Spleen (tissue), 11 donors: ENCODE data around the gene GJA10. TPM values are rescaled to one million over a fixed set of nuclear protein-coding genes. Genes with fewer than 3 reads are reported as not detected.

Experiments
- DNase-seq: peaks from one replicate; pipeline ENCODE4 v3.0.0-alpha.2; 2020
- H3K27ac ChIP-seq, 8 donors: fragments of 200-600 bp; sonication (generic) in 7 of 8; 1 replicate in 4 of 8; 2 replicates in 4 of 8; pipeline versions ENCODE4 v1.5.0 to v1.8.0; 2016 to 2021; ENCODE audit warnings: inconsistent platforms in 4 of 8, mild to moderate bottlenecking in 4 of 8, moderate library complexity in 1 of 8
- H3K27me3 ChIP-seq, 7 donors: fragments of 200-600 bp; sonication (generic) in 6 of 7; replicated peaks in 1 of 7; 1 replicate in 4 of 7; 2 replicates in 3 of 7; pipeline versions ENCODE4 v1.5.0 to v1.8.0; 2016 to 2021; ENCODE audit warnings: inconsistent platforms in 3 of 7, mild to moderate bottlenecking in 1 of 7
- H3K36me3 ChIP-seq, 6 donors: fragments of 200-600 bp; sonication (generic) in 5 of 6; 1 replicate in 4 of 6; 2 replicates in 2 of 6; pipeline versions ENCODE4 v1.5.0 to v1.8.0; 2016 to 2021; ENCODE audit warnings: inconsistent platforms in 2 of 6
- H3K4me1 ChIP-seq, 6 donors: fragments of 200-600 bp; sonication (generic) in 5 of 6; 1 replicate in 3 of 6; 2 replicates in 3 of 6; pipeline versions ENCODE4 v1.5.0 to v1.8.0; 2016 to 2021; ENCODE audit warnings: inconsistent platforms in 3 of 6
- H3K4me3 ChIP-seq, 8 donors: fragments of 200-600 bp; sonication (generic) in 7 of 8; 1 replicate in 4 of 8; 2 replicates in 4 of 8; pipeline versions ENCODE4 v1.5.0 to v1.8.0; 2016 to 2021; ENCODE audit warnings: inconsistent platforms in 4 of 8, mild to moderate bottlenecking in 4 of 8, moderate library complexity in 2 of 8
- H3K9me3 ChIP-seq, 8 donors: fragments of 200-600 bp; sonication (generic) in 7 of 8; 1 replicate in 4 of 8; 2 replicates in 4 of 8; pipeline versions ENCODE4 v1.5.0 to v1.8.0; 2016 to 2021; ENCODE audit warnings: inconsistent platforms in 4 of 8
- CTCF ChIP-seq, 11 experiments: fragments of 200-600 bp in 7 of 11; fragments of 450-650 bp in 4 of 11; sonication (generic) in 4 of 11; IDR thresholded peaks in 8 of 11; conservative IDR thresholded peaks in 3 of 11; 1 replicate in 7 of 11; 2 replicates in 4 of 11; pipeline versions ENCODE4 v1.4.0 to v1.8.0; 2016 to 2021; ENCODE audit warnings: antibody characterized with exemption in 11 of 11, inconsistent platforms in 4 of 11, mild to moderate bottlenecking in 1 of 11
- POLR2A ChIP-seq, 3 donors: fragments of 450-650 bp; IDR thresholded peaks; one replicate each; pipeline ENCODE4 v1.5.1; 2017; ENCODE audit warnings: antibody characterized with exemption in 3 of 3, mild to moderate bottlenecking in 1 of 3
- POLR2AphosphoS5 ChIP-seq, 3 donors: sonication (generic); formaldehyde crosslinking; IDR thresholded peaks; one replicate each; pipeline ENCODE4 v1.5.1; 2017; ENCODE audit warnings: antibody characterized with exemption in 3 of 3
- WGBS, 5 donors: extraction: QIAGEN DNeasy Blood & Tissue Kit in 3 of 5; methylation state at CpG; one replicate each; pipeline versions ENCODE4 v1.1.5 to v1.1.7; 2013 to 2018; 5-methylcytosine and 5-hydroxymethylcytosine counted together
- intact Hi-C: fragments of 100-400 bp; cut with DNase I; formaldehyde crosslinking; loops from one replicate; pipeline ENCODE4 v1.15.0; 2023; ENCODE audit warnings: low total_unique reads
- polyA plus RNA-seq, 3 donors: library from polyadenylated mRNA; stranded (reverse); fragments of 200-250 nt; gene quantifications; one replicate each; pipeline ENCODE4 v1.2.1, GENCODE V29; 2013
- total RNA-seq, 7 donors: library from RNA; depleted of rRNA in 3 of 7; stranded (reverse); fragments of >200 nt in 3 of 7; fragmentation: NEBNext Ultra II Directional in 4 of 7; extraction: Animal tissue kit (Norgen Biotek cat#: 25700) in 4 of 7; gene quantifications; one replicate each; pipeline versions ENCODE4 v1.1.0 to v1.2.1, GENCODE V29; 2016 to 2021
- donor health status: healthy with polysubstance abuse.
- donor health status: DM: no; HTN: no; CAD: no; lungs with moderate emphysema.
- donor health status: DM: no; HTN: no; CAD: no.
- donor health status: Bipolar disorder and iron deficiency.
- donor health status: healthy.
- donor health status: DM: no; HTN: no; CAD: no.
- donor health status: DM: yes; HTN: yes; CAD: no.

The GJA10 gene
- total and polyA plus RNA-seq, 10 donors = not detected

DNA sequence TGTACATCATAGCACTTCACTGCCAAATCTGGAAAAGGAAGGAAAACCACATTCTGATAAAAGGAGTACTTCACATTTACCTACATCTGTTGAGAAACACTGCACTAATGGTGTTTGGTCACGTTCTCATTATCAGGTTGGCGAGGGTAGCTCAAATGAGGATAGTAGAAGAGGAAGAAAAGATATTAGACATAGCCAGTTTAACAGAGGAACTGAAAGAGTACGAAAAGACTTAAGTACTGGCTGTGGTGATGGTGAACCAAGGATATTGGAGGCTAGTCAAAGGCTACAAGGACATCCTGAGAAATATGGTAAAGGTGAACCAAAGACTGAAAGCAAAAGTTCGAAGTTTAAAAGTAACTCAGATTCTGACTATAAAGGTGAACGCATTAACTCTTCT, 32.0 kb upstream of the GJA10 start:
- H3K4me3 ChIP-seq = no peak overlapping the region

DNA sequence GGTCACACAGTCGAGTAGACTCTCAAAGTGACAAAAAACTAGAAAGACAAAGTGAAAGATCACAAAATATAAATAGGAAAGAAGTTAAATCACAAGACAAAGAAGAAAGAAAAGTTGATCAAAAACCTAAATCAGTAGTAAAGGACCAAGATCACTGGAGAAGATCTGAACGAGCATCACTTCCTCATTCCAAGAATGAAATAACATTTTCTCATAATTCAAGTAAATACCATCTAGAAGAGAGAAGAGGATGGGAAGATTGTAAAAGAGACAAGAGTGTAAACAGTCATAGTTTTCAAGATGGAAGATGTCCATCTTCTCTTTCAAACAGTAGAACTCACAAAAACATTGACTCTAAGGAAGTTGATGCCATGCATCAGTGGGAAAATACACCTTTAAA, 31.6 kb upstream of the GJA10 start:
- TF ChIP-seq POLR2AphosphoS5 (IDR thresholded peaks at IDR 0.05) (no peak), POLR2A (IDR thresholded peaks at IDR 0.05) (no peak), CTCF (IDR thresholded peaks at IDR 0.05 in 8 of 11, conservative IDR thresholded peaks at IDR 0.05 in 3 of 11) (no peak)
- Histone ChIP-seq H3K4me1 (peaks cover 0 to 6% (median 0%) of the 10 kb centered on the region in 6 donors), H3K27me3 (no peaks in the 10 kb centered on the region), H3K36me3 (peaks cover 7 to 100% (median 72%) of the 10 kb centered on the region in 6 donors), H3K27ac (no peak overlapping the region), H3K9me3 (no peaks in the 10 kb centered on the region), H3K4me3 (no peak overlapping the region)
- no peak for DNase-seq
- WGBS, 5 donors = 64 to 78% (median 71%) methylated on average over 2 of the region's 2 CpGs
- intact Hi-C loops = no loop called here

More for the DNA sequence above, 32.0 kb upstream of the GJA10 start:
- DNase-seq = no peak
- intact Hi-C loops = no loop called here
- WGBS, 5 donors = 71 to 82% (median 73%) methylated on average over 5 of the region's 5 CpGs
- Histone ChIP-seq H3K27me3 (no peaks in the 10 kb centered on the region), H3K36me3 (peaks cover 7 to 100% (median 76%) of the 10 kb centered on the region in 6 donors), H3K4me1 (peaks cover 0 to 6% (median 0%) of the 10 kb centered on the region in 6 donors), H3K9me3 (no peaks in the 10 kb centered on the region), H3K27ac (no peak overlapping the region)
- TF ChIP-seq POLR2A (IDR thresholded peaks at IDR 0.05) = no peak
- no peak for TF ChIP-seq CTCF (IDR thresholded peaks at IDR 0.05 in 8 of 11, conservative IDR thresholded peaks at IDR 0.05 in 3 of 11)
- no peak for TF ChIP-seq POLR2AphosphoS5 (IDR thresholded peaks at IDR 0.05)

DNA sequence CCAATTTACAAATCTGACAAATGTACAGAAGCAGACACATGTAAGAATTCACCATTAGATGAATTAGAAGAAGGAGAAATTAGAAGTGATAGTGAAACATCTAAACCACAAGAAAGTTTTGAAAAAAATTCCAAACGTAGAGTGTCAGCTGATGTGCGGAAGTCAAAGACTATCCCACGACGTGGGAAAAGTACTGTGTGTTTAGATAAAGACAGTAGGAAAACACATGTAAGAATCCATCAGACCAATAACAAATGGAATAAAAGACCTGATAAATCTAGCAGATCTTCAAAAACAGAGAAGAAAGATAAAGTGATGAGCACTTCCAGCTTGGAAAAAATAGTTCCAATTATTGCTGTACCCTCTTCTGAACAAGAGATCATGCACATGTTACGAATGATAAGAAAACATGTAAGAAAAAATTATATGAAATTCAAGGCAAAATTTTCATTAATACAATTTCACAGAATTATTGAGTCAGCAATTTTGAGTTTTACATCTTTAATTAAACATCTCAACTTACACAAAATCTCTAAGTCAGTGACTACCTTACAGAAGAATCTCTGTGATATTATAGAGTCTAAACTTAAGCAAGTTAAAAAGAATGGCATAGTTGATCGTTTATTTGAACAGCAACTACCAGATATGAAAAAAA, 28.1 kb upstream of the GJA10 start:
- Histone ChIP-seq H3K27me3 (no peaks in the 10 kb centered on the region), H3K4me1 (peaks cover 0 to 6% (median 0%) of the 10 kb centered on the region in 6 donors), H3K4me3 (no peak overlapping the region), H3K9me3 (no peaks in the 10 kb centered on the region), H3K36me3 (peaks cover 7 to 100% (median 53%) of the 10 kb centered on the region in 6 donors), H3K27ac (no peak overlapping the region)
- no peak for DNase-seq
- TF ChIP-seq POLR2A (IDR thresholded peaks at IDR 0.05) = no peak
- no peak for TF ChIP-seq CTCF (IDR thresholded peaks at IDR 0.05 in 8 of 11, conservative IDR thresholded peaks at IDR 0.05 in 3 of 11)
- no peak for TF ChIP-seq POLR2AphosphoS5 (IDR thresholded peaks at IDR 0.05)
- 93 to 98% (median 96%) methylated on average over 6 of the region's 6 CpGs for WGBS, 5 donors
- intact Hi-C loops = no loop called here

- Histone ChIP-seq H3K36me3 (peaks cover 0 to 68% (median 31%) of the 10 kb centered on the region in 6 donors), H3K27ac (no peak overlapping the region), H3K4me3 (no peak overlapping the region), H3K27me3 (no peaks in the 10 kb centered on the region), H3K9me3 (no peaks in the 10 kb centered on the region), H3K4me1 (no peaks in the 10 kb centered on the region)
- intact Hi-C loops = no loop called here
- TF ChIP-seq POLR2A (IDR thresholded peaks at IDR 0.05) (no peak), POLR2AphosphoS5 (IDR thresholded peaks at IDR 0.05) (no peak), CTCF (IDR thresholded peaks at IDR 0.05 in 8 of 11, conservative IDR thresholded peaks at IDR 0.05 in 3 of 11) (no peak)
- DNase-seq = no peak
These were observed 20.5 kb upstream of the GJA10 start for GRCh38 chr6:89873721-89874120.
